Caco-2 (cell line): ENCODE results near the gene PLK5. TPM values are rescaled to one million over a fixed set of nuclear protein-coding genes. Genes with fewer than 3 reads are reported as not detected.
A peak's percentile ranks its signal among the peaks of the same experiment; 100 is the strongest.

Experiments
- BruUV-seq: library from RNA; stranded (reverse); fragments of 400-500 nt; replicated peaks from 2 replicates; lab custom pipeline; 2021; lab: Mats Ljungman, UMichigan
- CTCF ChIA-PET: fragments of 300-600 bp; sonication (Branson Sonifier 250); formaldehyde crosslinking; loops from one replicate; lab custom pipeline; 2022; ENCODE audit warnings: antibody characterized with exemption; lab: Charles Lee
- POLR2A ChIA-PET: fragments of 300-600 bp; sonication (Branson Sonifier 250); formaldehyde crosslinking; loops from one replicate; lab custom pipeline; 2022; ENCODE audit warnings: antibody characterized with exemption; lab: Charles Lee
- DNase-seq, 2 experiments: peaks; one replicate each; pipeline versions ENCODE4 v3.0.0 to v3.0.0-alpha.2; 2020 to 2022
- H3K27me3 ChIP-seq: replicated peaks from 2 replicates; pipeline ENCODE4 v1.6.0; 2011; ENCODE audit warnings: low read length; ENCODE audit not compliant: control insufficient read depth, insufficient read depth
- H3K36me3 ChIP-seq: 2 replicates; pipeline ENCODE4 v1.5.1; 2011; ENCODE audit warnings: low read length; ENCODE audit not compliant: control insufficient read depth, insufficient read depth
- H3K4me1 ChIP-seq: fragments of 250-450 bp; sonication (Bioruptor Pico); 2 replicates; pipeline ENCODE4 v1.5.1; 2020; ENCODE audit warnings: mild to moderate bottlenecking
- H3K4me3 ChIP-seq: 2 replicates; pipeline ENCODE4 v1.5.1; 2011; ENCODE audit warnings: low read depth, mild to moderate bottlenecking, control low read depth, low read length
- H3K9me3 ChIP-seq: fragments of 250-450 bp; sonication (Bioruptor Pico); 2 replicates; pipeline ENCODE4 v1.5.1; 2020; ENCODE audit warnings: mild to moderate bottlenecking, moderate library complexity
- H3K27ac Mint-ChIP-seq: one replicate; pipeline ENCODE4 v1.8.0; 2022; ENCODE audit warnings: mixed read lengths; ENCODE audit not compliant: unreplicated experiment
- H3K27me3 Mint-ChIP-seq: one replicate; pipeline ENCODE4 v1.8.0; 2022; ENCODE audit warnings: mixed read lengths; ENCODE audit not compliant: insufficient read depth, unreplicated experiment
- H3K36me3 Mint-ChIP-seq: one replicate; pipeline ENCODE4 v1.8.0; 2022; ENCODE audit warnings: mild to moderate bottlenecking, mixed read lengths; ENCODE audit not compliant: insufficient read depth, unreplicated experiment
- H3K4me1 Mint-ChIP-seq: one replicate; pipeline ENCODE4 v1.8.0; 2022; ENCODE audit warnings: low read depth, mixed read lengths; ENCODE audit not compliant: unreplicated experiment
- H3K4me3 Mint-ChIP-seq: one replicate; pipeline ENCODE4 v1.8.0; 2022; ENCODE audit warnings: mild to moderate bottlenecking, moderate library complexity, mixed read lengths; ENCODE audit not compliant: unreplicated experiment
- H3K9me3 Mint-ChIP-seq: one replicate; pipeline ENCODE4 v1.8.0; 2022; ENCODE audit warnings: mixed read lengths; ENCODE audit not compliant: unreplicated experiment
- CTCF ChIP-seq, 2 experiments: fragments of 200-600 bp in 1 of 2; IDR thresholded peaks; 1 replicate in 1 of 2; 2 replicates in 1 of 2; pipeline versions ENCODE4 v1.5.1 to v1.8.0; 2011 to 2022; ENCODE audit warnings: antibody characterized with exemption in 1 of 2, control low read depth in 1 of 2, inconsistent platforms in 1 of 2, low read depth in 1 of 2, low read length in 1 of 2, mild to moderate bottlenecking in 1 of 2, moderate library complexity in 1 of 2; ENCODE audit not compliant: insufficient read depth in 1 of 2, severe bottlenecking in 1 of 2, unreplicated experiment in 1 of 2
- intact Hi-C: fragments of 100-400 bp; cut with micrococcal nuclease; formaldehyde crosslinking; loops from one replicate; pipeline ENCODE4 v1.10.0; 2022; ENCODE audit not compliant: unreplicated experiment
- total RNA-seq: library from RNA; stranded (reverse); gene quantifications from 2 replicates; pipeline ENCODE4 v1.2.3, GENCODE V29; 2022

PLK5 gene
- total RNA-seq, 1 experiment from 2014 or later = not detected

GRCh38 chr19:1491849-1492170 is 32.1 kb upstream of the PLK5 start:
- Mint-ChIP-seq H3K9me3 (no peaks in the 10 kb centered on the region), H3K27me3 (no peaks in the 10 kb centered on the region), H3K4me1 (peaks cover 21% of the 10 kb centered on the region), H3K27ac (peak overlapping the region; percentile 88), H3K4me3 (peak overlapping the region; percentile 89), H3K36me3 (peaks cover 13% of the 10 kb centered on the region)
- DNase-seq = no peak
- no TSS peak for BruUV-seq
- H3K36me3 ChIP-seq = no peaks in the 10 kb centered on the region; the same call in 1 of the 2 replicates
- intact Hi-C loops = loop anchor here (2.0 kb wide), 1 partner anchor 21 kb away; the partner anchor contains the start of gene ADAMTSL5
- H3K27me3 ChIP-seq = no peaks in the 10 kb centered on the region
- no peak for TF ChIP-seq CTCF (IDR thresholded peaks at IDR 0.05; ENCODE audit: insufficient read depth in 1 of 2, low read depth in 1 of 2, low read length in 1 of 2, severe bottlenecking in 1 of 2, unreplicated experiment in 1 of 2)
- ChIA-PET POLR2A (no interaction called here), CTCF (interaction anchor here (1.2 to 1.6 kb wide), 2 partner anchors 20 to 23 kb away, joined by 4 to 8 read pairs; no protein-coding TSS in a partner anchor)
- no peaks in the 10 kb centered on the region for H3K9me3 ChIP-seq
- peak overlapping the region; percentile 97 for H3K4me3 ChIP-seq
- H3K4me1 ChIP-seq = peaks cover 46% of the 10 kb centered on the region

GRCh38 chr19:1492474-1493006 is 31.3 kb upstream of the PLK5 start:
- H3K9me3 Mint-ChIP-seq = no peaks in the 10 kb centered on the region
- H3K9me3 ChIP-seq = no peaks in the 10 kb centered on the region
- H3K27me3 Mint-ChIP-seq = no peaks in the 10 kb centered on the region
- intact Hi-C loops = no loop called here
- no peaks in the 10 kb centered on the region for H3K27me3 ChIP-seq
- peak overlapping the region; percentile 18 for H3K4me3 ChIP-seq
- ChIA-PET POLR2A (no interaction called here), CTCF (interaction anchor here (0.5 kb wide), 1 partner anchor 96 kb away, joined by 5 read pairs; no protein-coding TSS in a partner anchor)
- no TSS peak for BruUV-seq
- peaks cover 21% of the 10 kb centered on the region for H3K4me1 Mint-ChIP-seq
- no peak for TF ChIP-seq CTCF (IDR thresholded peaks at IDR 0.05; ENCODE audit: insufficient read depth in 1 of 2, low read depth in 1 of 2, low read length in 1 of 2, severe bottlenecking in 1 of 2, unreplicated experiment in 1 of 2)
- no peak for DNase-seq
- peaks cover 50% of the 10 kb centered on the region for H3K4me1 ChIP-seq
- peaks cover 14% of the 10 kb centered on the region for H3K36me3 Mint-ChIP-seq
- H3K27ac Mint-ChIP-seq = peak overlapping the region; percentile 88
- peak overlapping the region; percentile 89 for H3K4me3 Mint-ChIP-seq
- no peaks in the 10 kb centered on the region; the same call in none of the 2 replicates for H3K36me3 ChIP-seq

- Histone ChIP-seq H3K36me3 (no peaks in the 10 kb centered on the region; the same call in none of the 2 replicates), H3K4me1 (peaks cover 56% of the 10 kb centered on the region), H3K9me3 (no peaks in the 10 kb centered on the region), H3K4me3 (no peak overlapping the region), H3K27me3 (no peaks in the 10 kb centered on the region)
- BruUV-seq = no TSS peak
- Mint-ChIP-seq H3K36me3 (peaks cover 19% of the 10 kb centered on the region), H3K9me3 (no peaks in the 10 kb centered on the region), H3K27ac (no peak overlapping the region), H3K4me1 (peaks cover 21% of the 10 kb centered on the region), H3K4me3 (no peak overlapping the region), H3K27me3 (no peaks in the 10 kb centered on the region)
- CTCF ChIA-PET = no interaction called here
- intact Hi-C loops = no loop called here
- no peak for DNase-seq
- POLR2A ChIA-PET = no interaction called here
- no peak for TF ChIP-seq CTCF (IDR thresholded peaks at IDR 0.05; ENCODE audit: insufficient read depth in 1 of 2, low read depth in 1 of 2, low read length in 1 of 2, severe bottlenecking in 1 of 2, unreplicated experiment in 1 of 2)
Observed at GRCh38 chr19:1494115-1494815, 29.6 kb upstream of the PLK5 start.
